HEK293T (cell line): ENCODE data around the gene ZFP92.

ENCODE experiments used
- BHLHE40 ChIP-seq: fragments of 450-650 bp; IDR thresholded peaks from 2 replicates; pipeline ENCODE4 v1.6.1; 2016; ENCODE audit warnings: mild to moderate bottlenecking, moderate library complexity, borderline replicate concordance
- CTBP1 ChIP-seq: fragments of 450-650 bp; IDR thresholded peaks from 2 replicates; pipeline ENCODE4 v1.6.1; 2016; ENCODE audit warnings: borderline replicate concordance
- ELF4 ChIP-seq: fragments of 450-650 bp; IDR thresholded peaks from 2 replicates; pipeline ENCODE4 v1.6.1; 2017; ENCODE audit warnings: antibody characterized with exemption
- FOXK2 ChIP-seq: fragments of 450-650 bp; IDR thresholded peaks from 2 replicates; pipeline ENCODE4 v1.6.1; 2016; ENCODE audit warnings: mild to moderate bottlenecking
- FOXM1 ChIP-seq: fragments of 450-650 bp; IDR thresholded peaks from 2 replicates; pipeline ENCODE4 v1.6.1; 2017; ENCODE audit warnings: mild to moderate bottlenecking, borderline replicate concordance
- NFRKB ChIP-seq: fragments of 450-650 bp; IDR thresholded peaks from 2 replicates; pipeline ENCODE4 v1.6.1; 2016; ENCODE audit warnings: mild to moderate bottlenecking, moderate library complexity
- SP1 ChIP-seq: fragments of 450-650 bp; IDR thresholded peaks from 2 replicates; pipeline ENCODE4 v1.6.1; 2017
- SUZ12 ChIP-seq: fragments of 450-650 bp; IDR thresholded peaks from 2 replicates; pipeline ENCODE4 v1.6.1; 2016; ENCODE audit warnings: mild to moderate bottlenecking

GRCh38 chrX:153366119-153366518, 45.2 kb upstream of the ZFP92 start:
- TF ChIP-seq FOXM1 (no peak), ELF4 (no peak), BHLHE40 (no peak), CTBP1 (no peak), SUZ12 (no peak), NFRKB (no peak), SP1 (no peak), FOXK2 (no peak)
